AG10803 (cell line): ENCODE results near the gene TMEM53.

Experiments
- DNase-seq: peaks from one replicate; pipeline ENCODE4 v3.0.0; 2010; ENCODE audit warnings: low read depth
- H3K4me3 ChIP-seq: 2 replicates; pipeline ENCODE4 v1.5.1; 2011; ENCODE audit warnings: mild to moderate bottlenecking, low read length, control low read depth
- CTCF ChIP-seq: conservative IDR thresholded peaks from 2 replicates; pipeline ENCODE4 v1.5.1; 2011; ENCODE audit warnings: mild to moderate bottlenecking, low read length, control low read depth, inconsistent platforms

TMEM53 gene

GRCh38 chr1:44689447-44689765 is 15.1 kb upstream of the TMEM53 start:
- no peak for DNase-seq
- H3K4me3 ChIP-seq: no peak overlapping the region
- TF ChIP-seq CTCF: no peak

GRCh38 chr1:44688760-44689446 is 14.6 kb upstream of the TMEM53 start:
- H3K4me3 ChIP-seq: no peak overlapping the region
- no peak for TF ChIP-seq CTCF
- no peak for DNase-seq

- no peak for DNase-seq
- H3K4me3 ChIP-seq: no peak overlapping the region
- TF ChIP-seq CTCF: no peak
Measured at GRCh38 chr1:44685881-44686280, 11.6 kb upstream of the TMEM53 start.

- no peak overlapping the region for H3K4me3 ChIP-seq
- DNase-seq: no peak
- no peak for TF ChIP-seq CTCF
Measured at GRCh38 chr1:44685218-44685617, 10.9 kb upstream of the TMEM53 start.

- no peak for TF ChIP-seq CTCF
- no peak overlapping the region for H3K4me3 ChIP-seq
- DNase-seq: no peak
Measured at GRCh38 chr1:44684525-44684924, 10.2 kb upstream of the TMEM53 start.

GRCh38 chr1:44682883-44683265 is 8.6 kb upstream of the TMEM53 start:
- H3K4me3 ChIP-seq: no peak overlapping the region
- no peak for TF ChIP-seq CTCF
- DNase-seq: no peak

- H3K4me3 ChIP-seq: no peak overlapping the region
- no peak for TF ChIP-seq CTCF
- no peak for DNase-seq
Measured at GRCh38 chr1:44681905-44682882, 7.9 kb upstream of the TMEM53 start.
